SK-N-MC (cell line): ENCODE data around the gene CHMP4A.
"Not testable (repeated sequence)": the region's sequence is repeated elsewhere in the genome, so short reads cannot be mapped to it uniquely, and the experiment has no call there.

Source experiments
- DNase-seq: peaks from one replicate; pipeline ENCODE4 v3.0.0-alpha.2; 2011; ENCODE audit warnings: low read depth, low spot score
- H3K27ac ChIP-seq: fragments of 200-600 bp; sonication (generic); 2 replicates; pipeline ENCODE4 v1.5.1; 2016; ENCODE audit warnings: mixed run types
- H3K36me3 ChIP-seq: fragments of 200-600 bp; sonication (generic); 2 replicates; pipeline ENCODE4 v1.6.1; 2017; ENCODE audit warnings: antibody characterized with exemption, low read length, mixed read lengths; ENCODE audit not compliant: insufficient read depth
- H3K4me3 ChIP-seq: fragments of 200-600 bp; sonication (generic); 2 replicates; pipeline ENCODE4 v1.5.1; 2016
- H3K9ac ChIP-seq: fragments of 200-600 bp; sonication (generic); 2 replicates; pipeline ENCODE4 v1.8.0; 2017; ENCODE audit warnings: mixed run types, mixed read lengths; ENCODE audit not compliant: insufficient read length
- H3K9me3 ChIP-seq: fragments of 200-600 bp; sonication (generic); 2 replicates; pipeline ENCODE4 v1.6.1; 2017; ENCODE audit warnings: low read depth, mild to moderate bottlenecking, antibody characterized with exemption, low read length, moderate library complexity, mixed read lengths
- EZH2 ChIP-seq: fragments of 200-600 bp; sonication (generic); IDR thresholded peaks from one replicate; pipeline ENCODE4 v1.6.1; 2017; ENCODE audit warnings: antibody characterized with exemption
- FOXP2 ChIP-seq: optimal IDR thresholded peaks from 2 replicates; pipeline ENCODE3; 2011; ENCODE audit warnings: mild to moderate bottlenecking, moderate library complexity; ENCODE audit not compliant: insufficient read depth; ENCODE audit errors: extremely low read length, control extremely low read depth
- POLR2AphosphoS5 ChIP-seq: IDR thresholded peaks from 2 replicates; pipeline ENCODE4 v1.6.1; 2012; ENCODE audit warnings: mild to moderate bottlenecking, low read depth, low read length, borderline replicate concordance

The CHMP4A gene

GRCh38 chr14:24250354-24250753 lies 37.1 kb upstream of the CHMP4A start:
- DNase-seq = no peak
- TF ChIP-seq FOXP2 = no peak
- no peak for TF ChIP-seq POLR2AphosphoS5
- TF ChIP-seq EZH2 = no peak
- H3K9ac ChIP-seq = peak overlapping the region; percentile 26

GRCh38 chr14:24249230-24250021 lies 36.1 kb upstream of the CHMP4A start:
- H3K36me3 ChIP-seq = no peaks in the 10 kb centered on the region
- H3K9ac ChIP-seq = no peak overlapping the region
- no peak for DNase-seq
- no peak overlapping the region for H3K27ac ChIP-seq
- TF ChIP-seq EZH2 (no peak), FOXP2 (no peak), POLR2AphosphoS5 (no peak)
- H3K4me3 ChIP-seq = no peak overlapping the region
- no peaks in the 10 kb centered on the region for H3K9me3 ChIP-seq

More at GRCh38 chr14:24250354-24250753, 37.1 kb upstream of the CHMP4A start:
- Histone ChIP-seq H3K36me3 (no peaks in the 10 kb centered on the region), H3K27ac (no peak overlapping the region), H3K4me3 (no peak overlapping the region), H3K9me3 (no peaks in the 10 kb centered on the region)

- H3K4me3 ChIP-seq = no peak overlapping the region
- H3K9ac ChIP-seq = no peak overlapping the region
- H3K36me3 ChIP-seq = no peaks in the 10 kb centered on the region
- no peak for TF ChIP-seq EZH2
- TF ChIP-seq FOXP2 = no peak
- TF ChIP-seq POLR2AphosphoS5 = no peak
- no peak overlapping the region for H3K27ac ChIP-seq
- DNase-seq = no peak
- H3K9me3 ChIP-seq = no peaks in the 10 kb centered on the region
Measured at GRCh38 chr14:24247422-24247821, 34.1 kb upstream of the CHMP4A start.

GRCh38 chr14:24246765-24247212 lies 33.5 kb upstream of the CHMP4A start:
- DNase-seq = no peak
- H3K4me3 ChIP-seq = no peak overlapping the region
- H3K9ac ChIP-seq = no peak overlapping the region
- no peaks in the 10 kb centered on the region for H3K9me3 ChIP-seq
- no peaks in the 10 kb centered on the region for H3K36me3 ChIP-seq
- no peak overlapping the region for H3K27ac ChIP-seq
- no peak for TF ChIP-seq FOXP2
- TF ChIP-seq POLR2AphosphoS5 = no peak
- TF ChIP-seq EZH2 = no peak

GRCh38 chr14:24245350-24245749 lies 32.1 kb upstream of the CHMP4A start:
- not testable (repeated sequence) for H3K27ac ChIP-seq, H3K9me3 ChIP-seq, H3K4me3 ChIP-seq, H3K36me3 ChIP-seq, DNase-seq, H3K9ac ChIP-seq

- Histone ChIP-seq H3K27ac (peak overlapping the region; percentile 96), H3K9ac (peak overlapping the region; percentile 92), H3K4me3 (peak overlapping the region; percentile 95), H3K36me3 (peaks cover 28% of the 10 kb centered on the region), H3K9me3 (no peaks in the 10 kb centered on the region)
- no peak for DNase-seq
- TF ChIP-seq EZH2 = no peak
- no peak for TF ChIP-seq POLR2AphosphoS5
- no peak for TF ChIP-seq FOXP2
Measured at GRCh38 chr14:24243336-24243836, 30.1 kb upstream of the CHMP4A start.

GRCh38 chr14:24241829-24242443 lies 28.6 kb upstream of the CHMP4A start:
- DNase-seq = peak; percentile 48

GRCh38 chr14:24240110-24240918 lies 27.0 kb upstream of the CHMP4A start:
- H3K27ac ChIP-seq = 0 out of 2 replicates have a peak overlapping the region, but pooled peaks have one; percentile 2
- H3K36me3 ChIP-seq = peaks cover 59% of the 10 kb centered on the region
- H3K9me3 ChIP-seq = no peaks in the 10 kb centered on the region
- no peak for TF ChIP-seq EZH2
- no peak overlapping the region for H3K9ac ChIP-seq
- H3K4me3 ChIP-seq = no peak overlapping the region
- no peak for DNase-seq

More at GRCh38 chr14:24241829-24242443, 28.6 kb upstream of the CHMP4A start:
- Histone ChIP-seq H3K9me3 (no peaks in the 10 kb centered on the region), H3K4me3 (peak overlapping the region; percentile 95), H3K9ac (peak overlapping the region; percentile 92), H3K36me3 (peaks cover 42% of the 10 kb centered on the region), H3K27ac (peak overlapping the region; percentile 96)
- TF ChIP-seq POLR2AphosphoS5 = no peak
- no peak for TF ChIP-seq EZH2
- peak; percentile 7 for TF ChIP-seq FOXP2

- Histone ChIP-seq H3K27ac (peak overlapping the region; percentile 46; the same call in 1 of the 2 replicates), H3K36me3 (peaks cover 74% of the 10 kb centered on the region), H3K4me3 (no peak overlapping the region), H3K9me3 (no peaks in the 10 kb centered on the region), H3K9ac (no peak overlapping the region)
- TF ChIP-seq POLR2AphosphoS5 = no peak
- TF ChIP-seq EZH2 = no peak
- TF ChIP-seq FOXP2 = no peak
- no peak for DNase-seq
Measured at GRCh38 chr14:24238527-24239037, 25.3 kb upstream of the CHMP4A start.
